ENCODE data around the gene ZNF511. TPM values are rescaled to one million over a fixed set of nuclear protein-coding genes. Genes with fewer than 3 reads are reported as not detected.

Gene ZNF511
- total RNA-seq, 1 experiment from 2014 or later, result 89.4 TPM

- Histone ChIP-seq H3K23me2 (ENCODE audit: insufficient read length, low read depth, low read length, poor library complexity, severe bottlenecking) (peaks cover 4% of the 10 kb centered on the region), H2BK5ac (ENCODE audit: insufficient read length, low read length) (no peak overlapping the region), H3K27ac (ENCODE audit: insufficient read length, low read depth, low read length) (no peak overlapping the region), H2AK5ac (ENCODE audit: insufficient read length, low read length) (no peak overlapping the region), H3K9me3 (ENCODE audit: control insufficient read depth, low read depth, low read length) (no peaks in the 10 kb centered on the region), H3K9ac (ENCODE audit: extremely low read depth, insufficient read length, low read length) (no peak overlapping the region), H3K23ac (ENCODE audit: insufficient read length, low read depth, low read length) (no peak overlapping the region), H4K5ac (ENCODE audit: insufficient read length, low read depth, low read length) (no peak overlapping the region), H2BK15ac (ENCODE audit: low read depth, low read length) (no peak overlapping the region), H2AFZ (ENCODE audit: low read length) (no peak overlapping the region), H4K8ac (replicated peaks; ENCODE audit: insufficient read length, low read depth, low read length) (no peak overlapping the region), H4K20me1 (ENCODE audit: control insufficient read depth, insufficient read depth, insufficient read length) (no peaks in the 10 kb centered on the region), H3K4ac (ENCODE audit: low read depth, low read length) (no peak overlapping the region), H3K79me1 (ENCODE audit: insufficient read depth, low read depth, low read length, poor library complexity, severe bottlenecking) (no peaks in the 10 kb centered on the region), H3K18ac (ENCODE audit: insufficient read length, low read depth, low read length) (no peak overlapping the region), H3K4me2 (ENCODE audit: insufficient read depth, insufficient read length, low read length) (no peak overlapping the region), H3K27me3 (ENCODE audit: insufficient read depth, low read length) (no peaks in the 10 kb centered on the region), H2BK120ac (ENCODE audit: low read depth, low read length, poor library complexity, severe bottlenecking) (no peak overlapping the region), H3T11ph (ENCODE audit: low read length) (no peak overlapping the region), H2BK12ac (ENCODE audit: insufficient read length, low read depth, low read length) (no peak overlapping the region), H3K56ac (ENCODE audit: insufficient read length, low read depth, low read length) (no peak overlapping the region), H3K14ac (ENCODE audit: insufficient read depth, low read length) (no peak overlapping the region), H3K4me1 (ENCODE audit: insufficient read depth, low read length) (no peaks in the 10 kb centered on the region), H3K79me2 (ENCODE audit: insufficient read depth, low read length) (no peaks in the 10 kb centered on the region), H4K91ac (ENCODE audit: insufficient read length, low read depth, low read length) (no peak overlapping the region), H2BK20ac (ENCODE audit: low read depth, low read length, poor library complexity, severe bottlenecking) (no peak overlapping the region)
- Mint-ChIP-seq H3K9me3 (no peaks in the 10 kb centered on the region; a peak in 2 of 5 replicates), H3K4me1 (peaks cover 2 to 9% of the 10 kb centered on the region in 2 experiments; a peak in 2 of 4 replicates), H3K4me3 (no peak overlapping the region), H3K27ac (no peak overlapping the region), H3K36me3 (ENCODE audit: insufficient read depth in 1 of 3, low read depth in 3 of 3) (peaks cover 4 to 34% (median 23%) of the 10 kb centered on the region in 3 experiments; a peak in 6 of 7 replicates), H3K27me3 (ENCODE audit: low read depth) (peaks cover 2% of the 10 kb centered on the region)
- no peak for TF ChIP-seq CTCF (conservative IDR thresholded peaks at IDR 0.05)
- DNase-seq, result no peak
- no CpG with 5 or more reads among the region's 4 CpGs for WGBS (ENCODE audit: extremely low coverage, insufficient read length, low lambda C conversion rate)
These were observed 4.5 kb downstream of the ZNF511 start for GRCh38 chr10:133313192-133313591.
